Measurements from ENCODE around the gene GSK3B. TPM values are rescaled to one million over a fixed set of nuclear protein-coding genes. Genes with fewer than 3 reads are reported as not detected.

Gene GSK3B
- total RNA-seq, 1 experiment from 2014 or later, result 50.0 TPM

DNA sequence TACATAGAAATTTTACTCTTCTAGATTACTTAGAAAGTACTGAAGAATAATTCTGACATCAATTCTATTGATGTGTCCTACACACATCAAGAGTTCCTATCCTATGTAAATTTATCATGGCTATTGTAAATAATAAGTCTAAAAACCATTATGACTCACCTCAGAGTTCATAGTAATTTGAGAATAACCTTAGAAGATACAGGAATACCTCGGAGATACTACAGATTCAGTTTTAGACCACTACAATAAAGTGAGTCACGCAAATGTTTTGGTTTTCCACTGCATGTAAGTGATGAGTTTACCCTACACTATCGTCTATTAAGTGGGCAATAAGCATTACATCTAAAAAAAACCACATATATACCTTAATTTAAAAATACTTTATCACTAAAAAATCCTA lies 237.6 kb downstream of the GSK3B start (continued):
- TF ChIP-seq, protein P1, sequence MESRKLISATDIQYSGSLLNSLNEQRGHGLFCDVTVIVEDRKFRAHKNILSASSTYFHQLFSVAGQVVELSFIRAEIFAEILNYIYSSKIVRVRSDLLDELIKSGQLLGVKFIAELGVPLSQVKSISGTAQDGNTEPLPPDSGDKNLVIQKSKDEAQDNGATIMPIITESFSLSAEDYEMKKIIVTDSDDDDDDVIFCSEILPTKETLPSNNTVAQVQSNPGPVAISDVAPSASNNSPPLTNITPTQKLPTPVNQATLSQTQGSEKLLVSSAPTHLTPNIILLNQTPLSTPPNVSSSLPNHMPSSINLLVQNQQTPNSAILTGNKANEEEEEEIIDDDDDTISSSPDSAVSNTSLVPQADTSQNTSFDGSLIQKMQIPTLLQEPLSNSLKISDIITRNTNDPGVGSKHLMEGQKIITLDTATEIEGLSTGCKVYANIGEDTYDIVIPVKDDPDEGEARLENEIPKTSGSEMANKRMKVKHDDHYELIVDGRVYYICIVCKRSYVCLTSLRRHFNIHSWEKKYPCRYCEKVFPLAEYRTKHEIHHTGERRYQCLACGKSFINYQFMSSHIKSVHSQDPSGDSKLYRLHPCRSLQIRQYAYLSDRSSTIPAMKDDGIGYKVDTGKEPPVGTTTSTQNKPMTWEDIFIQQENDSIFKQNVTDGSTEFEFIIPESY (IDR thresholded peaks at IDR 0.05; ENCODE audit: extremely low read depth, insufficient replicate concordance, low read length), result no peak
- TF ChIP-seq EZH2 (IDR thresholded peaks at IDR 0.05) (no peak), EZH2phosphoT487 (IDR thresholded peaks at IDR 0.05; ENCODE audit: borderline replicate concordance) (no peak), CBX3 (IDR thresholded peaks at IDR 0.05; ENCODE audit: low read depth) (no peak), YY1 (IDR thresholded peaks at IDR 0.05; ENCODE audit: extremely low read depth, insufficient replicate concordance, low read depth, low read length) (no peak), ZNF274 (IDR thresholded peaks at IDR 0.05; ENCODE audit: low read depth, low read length) (no peak), SRF (IDR thresholded peaks at IDR 0.05; ENCODE audit: low read depth) (no peak), POLR2A (IDR thresholded peaks at IDR 0.05; ENCODE audit: borderline replicate concordance, extremely low read depth, insufficient read depth, insufficient read length) (no peak)

DNA sequence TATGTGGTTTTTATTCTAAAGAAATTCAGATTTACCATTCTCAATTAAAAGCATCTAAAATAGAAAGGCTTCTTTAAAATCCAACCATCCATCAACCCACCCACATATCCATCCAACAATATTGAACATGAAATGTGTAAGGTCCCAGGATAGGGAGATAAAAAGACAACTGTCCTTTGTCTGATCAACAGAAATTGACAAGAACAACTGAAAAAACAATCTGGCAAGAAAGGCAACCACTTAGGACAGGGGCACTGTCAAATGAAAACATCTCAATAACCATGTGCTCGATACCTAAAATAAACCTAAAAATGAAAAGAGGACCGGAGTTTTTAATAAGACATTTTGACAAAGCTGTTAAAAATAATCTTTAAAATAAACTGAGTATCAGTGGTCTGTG lies 245.1 kb downstream of the GSK3B start:
- DNase-seq (ENCODE audit: low read depth, low spot score), result no peak
- Histone ChIP-seq H3K79me2 (ENCODE audit: insufficient read depth, low read length) (no peaks in the 10 kb centered on the region), H3K4me1 (ENCODE audit: control insufficient read depth in 1 of 2, insufficient read depth in 2 of 2, low read length in 2 of 2) (no peaks in the 10 kb centered on the region), H3K27ac (ENCODE audit: low read depth, low read length) (no peak overlapping the region), H3K4me2 (ENCODE audit: low read length) (no peak overlapping the region), H3K27me3 (ENCODE audit: insufficient read depth, low read length) (no peaks in the 10 kb centered on the region), H4K20me1 (ENCODE audit: insufficient read depth) (no peaks in the 10 kb centered on the region), H3K4me3 (replicated peaks in 1 of 2; ENCODE audit: low read depth in 1 of 2, low read length in 2 of 2) (no peak overlapping the region), H3K9me2 (ENCODE audit: insufficient read depth) (no peaks in the 10 kb centered on the region), H3K9me3 (ENCODE audit: control insufficient read depth in 1 of 2, insufficient read depth in 1 of 2, low read depth in 1 of 2, low read length in 2 of 2) (no peaks in the 10 kb centered on the region), H2AFZ (ENCODE audit: low read depth, low read length, poor library complexity, severe bottlenecking) (no peak overlapping the region), H3K9ac (ENCODE audit: low read length) (no peak overlapping the region), H3K36me3 (ENCODE audit: control insufficient read depth in 1 of 2, insufficient read depth in 2 of 2, low read length in 2 of 2) (no peaks in the 10 kb centered on the region)
- no peak for ATAC-seq
- intact Hi-C loops (cut with micrococcal nuclease), result no loop called here
- ChIA-PET POLR2A (no interaction called here), RAD21 (ENCODE audit: low non-redundant PET in 1 of 2, low total read pairs in 2 of 2, uncharacterized antibody in 2 of 2, unreplicated experiment in 2 of 2) (no interaction called here), CTCF (no interaction called here)
- no TSS peak for BruUV-seq (replicated peaks)
- TF ChIP-seq POLR2AphosphoS5 (IDR thresholded peaks at IDR 0.05; ENCODE audit: low read depth, low read length) (no peak), RAD21 (IDR thresholded peaks at IDR 0.05; ENCODE audit: low read depth) (no peak), ELF1 (IDR thresholded peaks at IDR 0.05; ENCODE audit: borderline replicate concordance, low read depth) (no peak), ZFX (IDR thresholded peaks at IDR 0.05) (no peak), EZH2phosphoT487 (IDR thresholded peaks at IDR 0.05; ENCODE audit: borderline replicate concordance) (no peak), SRF (IDR thresholded peaks at IDR 0.05; ENCODE audit: low read depth) (no peak)
- TF ChIP-seq, protein P2, sequence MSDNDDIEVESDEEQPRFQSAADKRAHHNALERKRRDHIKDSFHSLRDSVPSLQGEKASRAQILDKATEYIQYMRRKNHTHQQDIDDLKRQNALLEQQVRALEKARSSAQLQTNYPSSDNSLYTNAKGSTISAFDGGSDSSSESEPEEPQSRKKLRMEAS (IDR thresholded peaks at IDR 0.05), result no peak
- TF ChIP-seq, protein P1 (IDR thresholded peaks at IDR 0.05; ENCODE audit: extremely low read depth, insufficient replicate concordance, low read length), result no peak
- TF ChIP-seq, protein P3, sequence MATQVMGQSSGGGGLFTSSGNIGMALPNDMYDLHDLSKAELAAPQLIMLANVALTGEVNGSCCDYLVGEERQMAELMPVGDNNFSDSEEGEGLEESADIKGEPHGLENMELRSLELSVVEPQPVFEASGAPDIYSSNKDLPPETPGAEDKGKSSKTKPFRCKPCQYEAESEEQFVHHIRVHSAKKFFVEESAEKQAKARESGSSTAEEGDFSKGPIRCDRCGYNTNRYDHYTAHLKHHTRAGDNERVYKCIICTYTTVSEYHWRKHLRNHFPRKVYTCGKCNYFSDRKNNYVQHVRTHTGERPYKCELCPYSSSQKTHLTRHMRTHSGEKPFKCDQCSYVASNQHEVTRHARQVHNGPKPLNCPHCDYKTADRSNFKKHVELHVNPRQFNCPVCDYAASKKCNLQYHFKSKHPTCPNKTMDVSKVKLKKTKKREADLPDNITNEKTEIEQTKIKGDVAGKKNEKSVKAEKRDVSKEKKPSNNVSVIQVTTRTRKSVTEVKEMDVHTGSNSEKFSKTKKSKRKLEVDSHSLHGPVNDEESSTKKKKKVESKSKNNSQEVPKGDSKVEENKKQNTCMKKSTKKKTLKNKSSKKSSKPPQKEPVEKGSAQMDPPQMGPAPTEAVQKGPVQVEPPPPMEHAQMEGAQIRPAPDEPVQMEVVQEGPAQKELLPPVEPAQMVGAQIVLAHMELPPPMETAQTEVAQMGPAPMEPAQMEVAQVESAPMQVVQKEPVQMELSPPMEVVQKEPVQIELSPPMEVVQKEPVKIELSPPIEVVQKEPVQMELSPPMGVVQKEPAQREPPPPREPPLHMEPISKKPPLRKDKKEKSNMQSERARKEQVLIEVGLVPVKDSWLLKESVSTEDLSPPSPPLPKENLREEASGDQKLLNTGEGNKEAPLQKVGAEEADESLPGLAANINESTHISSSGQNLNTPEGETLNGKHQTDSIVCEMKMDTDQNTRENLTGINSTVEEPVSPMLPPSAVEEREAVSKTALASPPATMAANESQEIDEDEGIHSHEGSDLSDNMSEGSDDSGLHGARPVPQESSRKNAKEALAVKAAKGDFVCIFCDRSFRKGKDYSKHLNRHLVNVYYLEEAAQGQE (IDR thresholded peaks at IDR 0.05; ENCODE audit: low read depth), result no peak
- TF ChIP-seq, protein P4, sequence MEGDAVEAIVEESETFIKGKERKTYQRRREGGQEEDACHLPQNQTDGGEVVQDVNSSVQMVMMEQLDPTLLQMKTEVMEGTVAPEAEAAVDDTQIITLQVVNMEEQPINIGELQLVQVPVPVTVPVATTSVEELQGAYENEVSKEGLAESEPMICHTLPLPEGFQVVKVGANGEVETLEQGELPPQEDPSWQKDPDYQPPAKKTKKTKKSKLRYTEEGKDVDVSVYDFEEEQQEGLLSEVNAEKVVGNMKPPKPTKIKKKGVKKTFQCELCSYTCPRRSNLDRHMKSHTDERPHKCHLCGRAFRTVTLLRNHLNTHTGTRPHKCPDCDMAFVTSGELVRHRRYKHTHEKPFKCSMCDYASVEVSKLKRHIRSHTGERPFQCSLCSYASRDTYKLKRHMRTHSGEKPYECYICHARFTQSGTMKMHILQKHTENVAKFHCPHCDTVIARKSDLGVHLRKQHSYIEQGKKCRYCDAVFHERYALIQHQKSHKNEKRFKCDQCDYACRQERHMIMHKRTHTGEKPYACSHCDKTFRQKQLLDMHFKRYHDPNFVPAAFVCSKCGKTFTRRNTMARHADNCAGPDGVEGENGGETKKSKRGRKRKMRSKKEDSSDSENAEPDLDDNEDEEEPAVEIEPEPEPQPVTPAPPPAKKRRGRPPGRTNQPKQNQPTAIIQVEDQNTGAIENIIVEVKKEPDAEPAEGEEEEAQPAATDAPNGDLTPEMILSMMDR (IDR thresholded peaks at IDR 0.05 in 2 of 3, conservative IDR thresholded peaks at IDR 0.05 in 1 of 3; ENCODE audit: borderline replicate concordance in 1 of 3, insufficient read depth in 1 of 3, low read depth in 2 of 3, low read length in 2 of 3), result no peak

All from HCT116 (cell line).